ENCODE results near the gene VPS25. TPM values are rescaled to one million over a fixed set of nuclear protein-coding genes. Genes with fewer than 3 reads are reported as not detected.

Gene VPS25
- total RNA-seq (2021) (38.7 and 48.4 TPM in 2 replicates), Bru-seq, nascent RNA (percentile 85 among the genes with signal in this experiment), BruChase-seq, experiment 1, labeled RNA remaining after a 2-hour chase (percentile 76 among the genes with signal in this experiment), BruChase-seq, experiment 2, labeled RNA remaining after a 6-hour chase (percentile 89 among the genes with signal in this experiment)
- long read RNA-seq, transcript VPS25-201 (6 exons, 1,101 nt), result major isoform, 129 of 134 reads
- long read RNA-seq, partial matches to known transcripts, result 0 of 134 reads
- long read RNA-seq, other reads (novel, unspliced or antisense), result 5 of 134 reads

- H3K9me3 ChIP-seq (ENCODE audit: insufficient read depth, low read depth), result no peaks in the 10 kb centered on the region
- peak within 1 kb of the TSS; percentile 92 for H2AFZ ChIP-seq
- peak; percentile 65 to 74 for DNase-seq
- peaks cover 14% of the 10 kb centered on the region for H3K4me1 ChIP-seq (replicated peaks; ENCODE audit: insufficient read depth)
- intact Hi-C loops (cut with micrococcal nuclease; ENCODE audit: unreplicated experiment), result no loop called here
- peaks cover 24% of the 10 kb centered on the region; the same call in 1 of the 2 replicates for H3F3A ChIP-seq (ENCODE audit: insufficient read depth, low read depth)
- H4K20me1 ChIP-seq (ENCODE audit: insufficient read depth), result no peaks in the 10 kb centered on the region
- peak within 1 kb of the TSS; percentile 88 for H3K27ac ChIP-seq
- peak within 1 kb of the TSS; percentile 98 for H3K4me3 ChIP-seq
- no peaks in the 10 kb centered on the region for H3K27me3 ChIP-seq (ENCODE audit: insufficient read depth, low read depth)
- H3K36me3 ChIP-seq (ENCODE audit: low read depth), result peaks cover 21% of the 10 kb centered on the region
- CTCF ChIA-PET, result interaction anchor here (0.6 kb wide), 2 partner anchors 53 to 893 kb away, joined by 5 to 16 read pairs; no protein-coding TSS in a partner anchor
- POLR2A ChIA-PET (ENCODE audit: unreplicated experiment), result interaction anchor here (0.5 to 0.8 kb wide), 5 partner anchors 14 to 942 kb away, joined by 3 to 9 read pairs (median 4); no protein-coding TSS in a partner anchor
- no peak for TF ChIP-seq EZH2 (IDR thresholded peaks at IDR 0.05; ENCODE audit: low read depth)
- TF ChIP-seq CTCF (conservative IDR thresholded peaks at IDR 0.05), result no peak
- H3K79me2 ChIP-seq (ENCODE audit: low read depth), result peaks cover 23% of the 10 kb centered on the region
- BruUV-seq (replicated peaks), result TSS peak; percentile 65
- H3K9me2 ChIP-seq (ENCODE audit: insufficient read depth), result no peaks in the 10 kb centered on the region
- H3K4me2 ChIP-seq, result peak within 1 kb of the TSS; percentile 98
Measured at GRCh38 chr17:42773290-42774035, at the start of gene VPS25. TSS of gene VPS25 (plus strand) at chr17:42773449. CDS start at chr17:42773476, 27 bp downstream.

DNA sequence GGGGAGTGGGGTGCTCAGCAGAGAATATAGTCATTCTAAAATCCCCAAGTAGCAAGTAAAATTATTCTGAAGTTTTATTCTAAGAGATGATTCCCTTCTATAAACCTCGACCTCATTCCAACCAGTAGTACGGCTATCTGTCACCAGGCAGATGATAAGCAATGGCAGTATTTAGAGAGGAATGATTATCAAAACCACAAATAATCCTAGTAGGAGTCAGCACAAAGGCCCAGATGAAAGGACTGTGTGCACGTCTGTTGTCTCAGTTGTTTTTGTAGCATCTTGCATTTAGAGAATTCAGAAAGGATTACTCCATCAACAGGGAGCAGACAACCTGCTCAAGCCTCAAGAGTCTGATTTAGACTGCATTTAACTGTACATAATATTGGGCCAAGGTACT lies 49.6 kb upstream of the VPS25 start:
- intact Hi-C loops (cut with micrococcal nuclease; ENCODE audit: unreplicated experiment), result loop anchor here (5.0 kb wide), 2 partner anchors 99 to 214 kb away; partner anchors contain the start of gene BECN1
- ChIA-PET POLR2A (ENCODE audit: unreplicated experiment) (no interaction called here), CTCF (no interaction called here)
- H3F3A ChIP-seq (ENCODE audit: insufficient read depth, low read depth), result no peaks in the 10 kb centered on the region
- H3K79me2 ChIP-seq (ENCODE audit: low read depth), result no peaks in the 10 kb centered on the region
- no peak overlapping the region for H2AFZ ChIP-seq
- BruUV-seq (replicated peaks), result no TSS peak
- no peaks in the 10 kb centered on the region for H3K36me3 ChIP-seq (ENCODE audit: low read depth)
- no peak for TF ChIP-seq CTCF (conservative IDR thresholded peaks at IDR 0.05)
- H3K27me3 ChIP-seq (ENCODE audit: insufficient read depth, low read depth), result no peaks in the 10 kb centered on the region
- H3K4me1 ChIP-seq (replicated peaks; ENCODE audit: insufficient read depth), result no peaks in the 10 kb centered on the region
- no peaks in the 10 kb centered on the region for H4K20me1 ChIP-seq (ENCODE audit: insufficient read depth)
- no peak for DNase-seq
- no peak overlapping the region for H3K4me3 ChIP-seq
- H3K9me2 ChIP-seq (ENCODE audit: insufficient read depth), result no peaks in the 10 kb centered on the region
- no peaks in the 10 kb centered on the region for H3K9me3 ChIP-seq (ENCODE audit: insufficient read depth, low read depth)
- H3K27ac ChIP-seq, result no peak overlapping the region
- no peak overlapping the region for H3K4me2 ChIP-seq

DNA sequence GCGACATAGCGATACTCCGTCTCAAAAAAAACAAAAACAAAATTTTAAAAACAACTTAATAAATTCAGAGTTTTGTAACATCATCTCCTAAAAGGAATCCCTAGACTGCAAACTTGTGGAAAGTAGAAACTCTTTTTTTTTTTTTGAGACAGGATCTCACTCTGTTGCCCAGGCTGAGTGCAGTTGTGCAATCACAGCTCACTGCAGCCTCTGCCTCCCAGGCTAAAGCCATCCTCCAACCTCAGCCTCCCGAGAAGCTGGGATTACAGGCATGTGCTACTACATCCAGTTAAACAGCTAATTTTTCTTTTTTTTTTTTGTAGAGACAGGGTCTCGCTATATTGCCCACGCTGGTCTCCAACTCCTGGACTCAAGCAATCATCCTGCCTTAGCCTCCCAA lies 48.1 kb upstream of the VPS25 start:
- CTCF ChIA-PET, result interaction anchor here (0.7 kb wide), 1 partner anchor 85 kb away, joined by 3 read pairs; no protein-coding TSS in a partner anchor
- no peaks in the 10 kb centered on the region for H4K20me1 ChIP-seq (ENCODE audit: insufficient read depth)
- POLR2A ChIA-PET (ENCODE audit: unreplicated experiment), result no interaction called here
- H3K4me2 ChIP-seq, result no peak overlapping the region
- TF ChIP-seq EZH2 (IDR thresholded peaks at IDR 0.05; ENCODE audit: low read depth) (no peak), CTCF (conservative IDR thresholded peaks at IDR 0.05) (no peak)
- no peak overlapping the region for H2AFZ ChIP-seq
- H3F3A ChIP-seq (ENCODE audit: insufficient read depth, low read depth), result no peaks in the 10 kb centered on the region
- intact Hi-C loops (cut with micrococcal nuclease; ENCODE audit: unreplicated experiment), result no loop called here
- BruUV-seq (replicated peaks), result no TSS peak
- H3K4me1 ChIP-seq (replicated peaks; ENCODE audit: insufficient read depth), result no peaks in the 10 kb centered on the region
- H3K36me3 ChIP-seq (ENCODE audit: low read depth), result no peaks in the 10 kb centered on the region
- H3K9me2 ChIP-seq (ENCODE audit: insufficient read depth), result no peaks in the 10 kb centered on the region
- no peak overlapping the region for H3K27ac ChIP-seq
- H3K27me3 ChIP-seq (ENCODE audit: insufficient read depth, low read depth), result no peaks in the 10 kb centered on the region
- no peaks in the 10 kb centered on the region for H3K79me2 ChIP-seq (ENCODE audit: low read depth)
- H3K4me3 ChIP-seq, result no peak overlapping the region
- H3K9me3 ChIP-seq (ENCODE audit: insufficient read depth, low read depth), result no peaks in the 10 kb centered on the region
- no peak for DNase-seq

Data from PC-9 (cell line).